Upper lobe of left lung (tissue), 4 donors: Measurements from ENCODE around the gene NF1.

ENCODE experiments used
- CTCF ChIP-seq, 6 experiments: fragments of 450-650 bp in 4 of 6; fragments of 200-600 bp in 2 of 6; sonication (generic) in 2 of 6; IDR thresholded peaks; one replicate each; pipeline ENCODE4 v1.5.1; 2016 to 2019; ENCODE audit warnings: antibody characterized with exemption in 6 of 6
- POLR2A ChIP-seq, 4 donors: fragments of 450-650 bp; IDR thresholded peaks; one replicate each; pipeline ENCODE4 v1.5.1; 2016 to 2017; ENCODE audit warnings: antibody characterized with exemption in 4 of 4, mild to moderate bottlenecking in 2 of 4

- TF ChIP-seq CTCF (IDR thresholded peaks at IDR 0.05) (no peak), POLR2A (IDR thresholded peaks at IDR 0.05) (no peak)
Measured at GRCh38 chr17:31175237-31175636, 80.5 kb downstream of the NF1 start.
